Transverse colon (tissue), 4 donors: ENCODE data around the gene NLE1. TPM values are rescaled to one million over a fixed set of nuclear protein-coding genes. Genes with fewer than 3 reads are reported as not detected.

ENCODE experiments used
- DNase-seq: peaks from one replicate; pipeline ENCODE4 v3.0.0-alpha.2; 2019
- H3K27ac ChIP-seq, 4 donors: fragments of 200-600 bp; sonication (generic); 2 replicates each; pipeline ENCODE4 v1.5.1; 2016 to 2018; ENCODE audit warnings: inconsistent platforms in 4 of 4
- H3K27me3 ChIP-seq: fragments of 200-600 bp; sonication (generic); 2 replicates; pipeline ENCODE4 v1.5.1; 2017; ENCODE audit warnings: inconsistent platforms
- H3K36me3 ChIP-seq, 4 donors: fragments of 200-600 bp; sonication (generic); 2 replicates each; pipeline ENCODE4 v1.5.1; 2017 to 2019; ENCODE audit warnings: inconsistent platforms in 4 of 4
- H3K4me1 ChIP-seq, 4 donors: fragments of 200-600 bp; sonication (generic); 2 replicates each; pipeline ENCODE4 v1.5.1; 2017 to 2020; ENCODE audit warnings: inconsistent platforms in 4 of 4
- H3K4me3 ChIP-seq, 4 donors: fragments of 200-600 bp; sonication (generic); 1 replicate in 1 of 4; 2 replicates in 3 of 4; pipeline versions ENCODE4 v1.5.1 to v1.6.1; 2017 to 2019; ENCODE audit warnings: inconsistent platforms in 4 of 4
- H3K9me3 ChIP-seq, 2 donors: fragments of 200-600 bp; sonication (generic); 2 replicates each; pipeline ENCODE4 v1.5.1; 2017 to 2019; ENCODE audit warnings: inconsistent platforms in 2 of 2
- EP300 ChIP-seq: sonication (generic); formaldehyde crosslinking; IDR thresholded peaks from one replicate; pipeline ENCODE4 v1.6.1; 2017; ENCODE audit warnings: antibody characterized with exemption, low read depth
- POLR2A ChIP-seq: fragments of 450-650 bp; IDR thresholded peaks from one replicate; pipeline ENCODE4 v1.6.1; 2016; ENCODE audit warnings: antibody characterized with exemption, mild to moderate bottlenecking, moderate library complexity
- POLR2AphosphoS5 ChIP-seq, 3 donors: sonication (generic); formaldehyde crosslinking; IDR thresholded peaks; one replicate each; pipeline ENCODE4 v1.6.1; 2016; ENCODE audit warnings: antibody characterized with exemption in 3 of 3
- WGBS, 2 donors: methylation state at CpG; one replicate each; pipeline ENCODE4 v1.1.5; 2018; ENCODE audit warnings: low coverage in 1 of 2; 5-methylcytosine and 5-hydroxymethylcytosine counted together
- in situ Hi-C, 4 donors: fragments of 200-750 bp; cut with MboI; loops; one replicate each; pipeline versions ENCODE4 v1.15.0 to v1.15.1; 2017; ENCODE audit warnings: low sequenced_read_pairs in 3 of 4, low pct_ligation_motif_present in 1 of 4, low pct_unique_long_range_greater_than_20kb in 1 of 4
- intact Hi-C: fragments of 100-400 bp; cut with DNase I; formaldehyde crosslinking; loops from one replicate; pipeline ENCODE4 v1.15.1; 2023; ENCODE audit warnings: low total_unique reads
- total RNA-seq, 4 donors: library from RNA; depleted of rRNA; stranded (reverse); fragments of >200 nt; gene quantifications; one replicate each; pipeline ENCODE4 v1.1.0, GENCODE V29; 2016
- TF ChIP-seq, protein P1 (sequence below), 5 experiments: fragments of 200-600 bp in 3 of 5; fragments of 450-650 bp in 2 of 5; sonication (generic) in 3 of 5; IDR thresholded peaks; 1 replicate in 2 of 5; 2 replicates in 3 of 5; pipeline ENCODE4 v1.5.1; 2016 to 2017; ENCODE audit warnings: antibody characterized with exemption in 5 of 5, inconsistent platforms in 3 of 5, mild to moderate bottlenecking in 2 of 5, moderate library complexity in 1 of 5

Gene NLE1
- total RNA-seq, 4 donors from 2014 or later = 4.0 to 13.2 (median 6.9) TPM

DNA sequence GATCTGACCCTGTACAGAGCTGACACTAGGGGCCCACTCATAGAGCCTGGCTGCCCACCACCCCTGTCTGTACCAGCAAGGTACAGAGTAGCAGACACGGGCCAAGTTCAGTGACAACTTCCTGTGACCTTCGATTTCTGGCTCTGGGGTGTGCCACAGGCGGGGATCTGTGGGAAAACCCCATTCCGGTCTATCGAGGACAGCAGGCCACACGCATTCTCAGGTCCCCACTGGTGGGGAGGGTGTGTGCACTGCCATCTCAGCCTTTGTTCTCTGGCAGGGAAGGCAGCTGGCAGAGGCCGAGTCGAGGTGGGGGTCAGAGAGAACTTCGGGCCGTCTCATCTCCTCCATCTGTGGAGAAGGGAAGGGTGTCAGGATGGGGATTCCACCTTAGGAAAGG, 10.0 kb downstream of the NLE1 start:
- in situ Hi-C loops = loop anchor here in 1 of 4 donors (25.0 kb wide), 3 partner anchors 545 to 720 kb away; partner anchors contain the start of genes RASL10B and TMEM132E
- Histone ChIP-seq H3K36me3 (peaks cover 0 to 17% (median 6%) of the 10 kb centered on the region in 4 donors), H3K4me3 (no peak overlapping the region), H3K9me3 (no peaks in the 10 kb centered on the region), H3K4me1 (no peaks in the 10 kb centered on the region), H3K27me3 (no peaks in the 10 kb centered on the region), H3K27ac (no peak overlapping the region)
- WGBS, 2 donors = 65% methylated on average over 10 of the region's 10 CpGs; no CpG with 5 or more reads in 1 of the 2 donors
- DNase-seq = peak; percentile 14
- intact Hi-C loops = no loop called here
- TF ChIP-seq, protein P1, sequence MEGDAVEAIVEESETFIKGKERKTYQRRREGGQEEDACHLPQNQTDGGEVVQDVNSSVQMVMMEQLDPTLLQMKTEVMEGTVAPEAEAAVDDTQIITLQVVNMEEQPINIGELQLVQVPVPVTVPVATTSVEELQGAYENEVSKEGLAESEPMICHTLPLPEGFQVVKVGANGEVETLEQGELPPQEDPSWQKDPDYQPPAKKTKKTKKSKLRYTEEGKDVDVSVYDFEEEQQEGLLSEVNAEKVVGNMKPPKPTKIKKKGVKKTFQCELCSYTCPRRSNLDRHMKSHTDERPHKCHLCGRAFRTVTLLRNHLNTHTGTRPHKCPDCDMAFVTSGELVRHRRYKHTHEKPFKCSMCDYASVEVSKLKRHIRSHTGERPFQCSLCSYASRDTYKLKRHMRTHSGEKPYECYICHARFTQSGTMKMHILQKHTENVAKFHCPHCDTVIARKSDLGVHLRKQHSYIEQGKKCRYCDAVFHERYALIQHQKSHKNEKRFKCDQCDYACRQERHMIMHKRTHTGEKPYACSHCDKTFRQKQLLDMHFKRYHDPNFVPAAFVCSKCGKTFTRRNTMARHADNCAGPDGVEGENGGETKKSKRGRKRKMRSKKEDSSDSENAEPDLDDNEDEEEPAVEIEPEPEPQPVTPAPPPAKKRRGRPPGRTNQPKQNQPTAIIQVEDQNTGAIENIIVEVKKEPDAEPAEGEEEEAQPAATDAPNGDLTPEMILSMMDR (IDR thresholded peaks at IDR 0.05) = no peak
- TF ChIP-seq EP300 = no peak

DNA sequence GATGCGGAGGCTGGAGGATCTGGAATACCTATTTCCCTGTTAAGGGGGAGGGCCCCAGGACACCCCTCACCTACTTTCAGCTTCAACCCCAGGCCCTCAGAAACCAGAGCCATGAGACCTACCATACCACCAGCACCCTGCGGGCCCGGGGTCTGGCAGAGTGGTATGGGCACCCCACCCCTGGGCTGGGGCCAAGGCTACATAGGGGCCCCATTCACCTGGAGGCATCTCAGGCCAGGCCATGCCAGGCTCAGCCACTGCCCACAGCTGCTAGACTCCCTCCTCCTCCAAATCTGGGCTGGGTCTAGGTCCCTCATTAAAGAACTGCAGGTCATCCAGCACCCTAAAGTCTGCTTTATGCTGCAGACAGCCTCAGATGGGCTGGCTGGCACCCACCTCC, 11.7 kb downstream of the NLE1 start:
- in situ Hi-C loops (loop anchor here in 1 of 4 donors (25.0 kb wide), 3 partner anchors 543 to 718 kb away; partner anchors contain the start of genes RASL10B and TMEM132E), intact Hi-C loops (no loop called here)
- no peak overlapping the region for H3K4me3 ChIP-seq
- TF ChIP-seq POLR2A = no peak
- TF ChIP-seq, protein P1 (IDR thresholded peaks at IDR 0.05) = no peak
- TF ChIP-seq POLR2AphosphoS5 (IDR thresholded peaks at IDR 0.05) = no peak
- TF ChIP-seq EP300 = no peak
- H3K4me1 ChIP-seq = no peaks in the 10 kb centered on the region
- H3K36me3 ChIP-seq = peaks cover 0 to 12% (median 6%) of the 10 kb centered on the region in 4 donors
- 93% methylated on average over 2 of the region's 3 CpGs; no CpG with 5 or more reads in 1 of the 2 donors for WGBS, 2 donors
- no peak for DNase-seq
- no peaks in the 10 kb centered on the region for H3K27me3 ChIP-seq
- no peaks in the 10 kb centered on the region for H3K9me3 ChIP-seq
- no peak overlapping the region for H3K27ac ChIP-seq

DNA sequence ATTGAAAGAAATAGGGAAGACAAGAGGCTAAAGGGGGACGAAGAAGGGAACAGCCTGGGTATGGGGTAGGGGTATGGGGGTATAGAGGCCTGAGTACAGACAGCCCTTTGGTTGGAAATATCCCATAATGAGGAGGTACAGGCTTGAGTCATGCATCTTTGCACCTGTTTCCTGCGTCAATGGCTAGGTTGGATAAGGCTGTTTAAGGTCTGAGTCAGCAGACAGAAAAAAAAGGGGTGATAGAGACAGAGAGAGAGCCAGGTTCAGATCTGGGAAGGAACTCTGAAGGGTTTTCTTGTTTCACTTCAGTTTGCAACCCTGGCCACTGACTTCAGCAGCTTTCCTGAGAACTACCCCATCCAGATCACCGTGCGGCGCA, 12.1 kb downstream of the NLE1 start:
- Histone ChIP-seq H3K4me3 (no peak overlapping the region), H3K4me1 (no peaks in the 10 kb centered on the region), H3K27me3 (no peaks in the 10 kb centered on the region), H3K27ac (no peak overlapping the region), H3K36me3 (peaks cover 0 to 12% (median 6%) of the 10 kb centered on the region in 4 donors), H3K9me3 (no peaks in the 10 kb centered on the region)
- intact Hi-C loops = no loop called here
- in situ Hi-C loops = loop anchor here in 3 of 4 donors (10.0 to 25.0 kb wide), 5 partner anchors 543 to 718 kb away; partner anchors contain the start of genes RASL10B (in 1 of the 3) and TMEM132E (in 1 of the 3)
- 93 to 97% methylated on average over 2 to 5 of the region's 5 CpGs for WGBS, 2 donors
- no peak for TF ChIP-seq POLR2AphosphoS5 (IDR thresholded peaks at IDR 0.05)
- no peak for TF ChIP-seq EP300
- TF ChIP-seq, protein P1 (IDR thresholded peaks at IDR 0.05) = no peak
- no peak for TF ChIP-seq POLR2A
- DNase-seq = no peak

DNA sequence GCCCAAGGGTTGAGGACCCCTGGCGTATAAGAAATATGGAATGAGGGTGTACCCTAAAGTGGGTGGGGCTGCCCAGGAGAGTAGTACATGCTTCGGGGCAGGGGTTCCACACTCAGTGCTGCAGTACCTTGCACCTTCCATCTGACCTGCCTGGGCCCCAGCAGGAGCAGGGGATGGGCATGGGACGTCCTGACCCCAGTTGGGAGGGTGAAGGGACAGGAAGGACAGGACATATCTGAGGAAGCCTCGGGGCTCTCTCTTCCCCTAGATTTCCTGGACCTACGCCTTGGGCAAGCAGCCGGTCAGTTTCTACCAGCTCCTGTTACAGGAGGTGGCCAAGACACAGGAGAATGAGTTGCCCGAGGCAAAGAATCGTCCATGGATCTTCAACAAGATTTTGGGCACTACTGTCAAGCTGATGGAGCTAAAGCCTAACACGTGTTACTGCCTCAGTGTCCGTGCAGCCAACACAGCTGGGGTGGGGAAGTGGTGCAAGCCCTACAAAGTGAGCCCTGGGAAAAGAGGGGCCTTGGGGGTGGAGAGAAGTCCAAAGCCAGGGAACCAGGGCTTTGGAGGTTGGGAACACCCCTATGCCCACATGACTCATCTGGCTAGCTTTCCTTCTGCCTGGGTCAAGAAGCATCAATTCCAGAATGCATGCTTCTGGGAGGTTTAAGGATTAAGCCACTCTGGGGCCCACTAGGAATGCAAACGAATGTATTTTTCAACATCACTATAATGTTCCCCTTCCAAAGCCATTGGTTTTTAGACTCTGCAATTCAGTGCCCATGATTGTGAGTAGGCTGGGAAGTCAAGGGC, 12.7 kb downstream of the NLE1 start:
- DNase-seq = no peak
- intact Hi-C loops = no loop called here
- in situ Hi-C loops = loop anchor here in 3 of 4 donors (10.0 to 25.0 kb wide), 5 partner anchors 542 to 717 kb away; partner anchors contain the start of genes RASL10B (in 1 of the 3) and TMEM132E (in 1 of the 3)
- Histone ChIP-seq H3K27ac (no peak overlapping the region), H3K4me3 (no peak overlapping the region), H3K36me3 (peaks cover 0 to 7% (median 3%) of the 10 kb centered on the region in 4 donors), H3K9me3 (no peaks in the 10 kb centered on the region), H3K27me3 (no peaks in the 10 kb centered on the region), H3K4me1 (no peaks in the 10 kb centered on the region)
- TF ChIP-seq POLR2AphosphoS5 (IDR thresholded peaks at IDR 0.05) = no peak
- TF ChIP-seq POLR2A = no peak
- no peak for TF ChIP-seq EP300
- TF ChIP-seq, protein P1 (IDR thresholded peaks at IDR 0.05) = no peak
- 57 to 82% methylated on average over 1 to 11 of the region's 11 CpGs for WGBS, 2 donors
